Right lobe of liver (tissue), 4 donors: ENCODE data around the gene DOP1A.

Experiments used
- CTCF ChIP-seq, 4 donors: fragments of 200-600 bp in 3 of 4; fragments of 450-650 bp in 1 of 4; IDR thresholded peaks; one replicate each; pipeline versions ENCODE4 v1.5.1 to v1.8.0; 2016 to 2022; ENCODE audit warnings: antibody characterized with exemption in 4 of 4, mild to moderate bottlenecking in 2 of 4
- POLR2A ChIP-seq: fragments of 450-650 bp; IDR thresholded peaks from one replicate; pipeline ENCODE4 v1.6.1; 2017; ENCODE audit warnings: antibody characterized with exemption, mild to moderate bottlenecking
- donor health status: DM: no; HTN: no; CAD: no.
- donor health status: DM: no; HTN: no; CAD: no.
- donor health status: DM: no; HTN: yes; CAD: no.

GRCh38 chr6:83044091-83044768 lies 23.2 kb upstream of the DOP1A start:
- no peak for TF ChIP-seq CTCF (IDR thresholded peaks at IDR 0.05)
- TF ChIP-seq POLR2A = no peak
